Activated effector memory CD4-positive, alpha-beta T cell treated with anti-CD3 and anti-CD28 coated beads, Interleukin-2, amount 50 U/mL, for 16 hours (primary cell): ENCODE data around the gene SULT2B1.
"Not testable (repeated sequence)": the region's sequence is repeated elsewhere in the genome, so short reads cannot be mapped to it uniquely, and the experiment has no call there.

ENCODE experiments used
- DNase-seq: peaks from one replicate; pipeline ENCODE4 v3.0.0-alpha.2; 2020

SULT2B1 gene

DNA sequence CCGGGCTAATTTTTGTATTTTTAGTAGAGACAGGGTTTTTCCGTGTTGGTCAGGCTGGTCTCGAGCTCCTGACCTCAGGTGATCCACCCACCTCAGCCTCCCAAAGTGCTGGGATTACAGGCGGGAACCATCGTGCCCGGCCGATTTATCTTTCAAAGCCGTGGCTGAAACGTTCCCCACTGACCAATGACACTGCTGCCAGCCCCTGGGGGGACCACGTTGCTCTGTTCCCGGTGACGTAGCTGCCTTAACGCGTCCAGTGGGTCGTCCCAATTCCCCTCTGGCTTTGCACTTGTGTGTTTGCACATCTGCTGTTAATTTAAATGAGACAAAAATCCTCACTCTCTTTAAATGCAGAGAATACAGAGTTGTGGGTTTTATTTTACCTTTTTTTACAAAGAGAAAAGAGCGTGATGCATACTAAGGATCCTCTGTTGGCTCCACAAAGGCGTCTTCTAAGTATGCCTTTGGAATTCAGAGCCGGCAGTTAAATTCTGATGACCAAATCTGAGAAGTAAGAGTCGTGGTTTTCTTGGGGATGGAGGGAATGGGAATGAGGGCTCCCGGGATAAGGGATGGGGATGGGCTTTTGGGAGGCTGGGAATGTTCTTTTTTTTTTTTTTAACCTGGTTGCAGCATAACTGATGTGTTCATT is 21.8 kb upstream of the SULT2B1 start:
- DNase-seq = no peak

DNA sequence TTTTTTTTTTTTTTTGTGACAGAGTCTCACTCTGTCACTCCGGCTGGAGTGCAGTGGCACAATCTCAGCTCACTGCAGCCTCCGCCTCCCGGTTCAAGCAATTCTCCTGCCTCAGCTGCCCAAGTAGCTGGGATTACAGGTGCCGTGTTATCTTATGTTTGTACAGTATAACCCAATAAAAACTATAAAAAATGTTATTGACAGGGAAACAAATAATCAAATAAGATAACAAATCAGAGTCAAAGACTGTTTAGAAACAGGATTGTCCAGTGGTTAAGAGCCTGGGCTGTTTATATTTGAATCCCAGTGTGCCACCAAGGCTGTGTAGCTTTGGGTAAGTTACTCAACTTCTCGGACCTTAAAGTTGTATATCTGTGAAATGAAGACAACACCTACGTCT is 21.2 kb upstream of the SULT2B1 start:
- DNase-seq = no peak

DNA sequence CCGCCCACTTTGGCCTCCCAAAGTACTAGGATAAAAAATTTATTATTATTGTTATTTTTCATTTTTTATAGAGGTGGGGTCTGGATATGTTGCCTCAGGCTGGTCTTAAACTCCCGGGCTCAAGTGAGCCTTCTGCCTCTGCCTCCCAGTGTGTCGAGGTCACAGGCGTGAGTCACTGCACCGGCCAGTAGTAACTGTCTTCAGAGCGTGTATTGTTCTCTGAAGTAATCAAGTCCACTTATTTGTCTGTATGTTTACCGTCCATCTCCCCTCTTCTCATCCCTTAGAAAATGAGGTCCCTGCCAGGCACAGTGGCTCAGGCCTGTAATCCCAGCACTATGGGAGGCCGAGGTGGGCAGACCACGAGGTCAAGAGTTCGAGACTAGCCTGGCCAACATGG is 18.2 kb upstream of the SULT2B1 start:
- DNase-seq = no peak

DNA sequence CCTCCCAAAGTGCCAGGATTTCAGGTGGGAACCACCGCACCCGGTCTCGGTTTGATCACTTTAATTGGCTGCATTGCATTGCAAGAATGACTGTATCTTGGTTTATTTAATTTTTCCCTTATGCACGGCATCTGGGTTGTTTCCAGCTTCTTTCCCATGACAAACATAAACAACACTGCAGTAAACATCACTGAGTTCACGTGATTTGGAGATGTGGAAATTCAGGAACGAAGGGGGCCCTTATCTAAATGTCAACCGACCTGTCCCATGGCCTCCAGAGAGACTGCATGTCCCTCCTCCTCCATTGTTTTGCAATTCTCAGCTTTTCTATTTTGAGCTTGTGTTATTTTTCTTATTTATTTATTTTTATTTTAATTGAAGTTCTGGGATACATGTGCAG is 14.4 kb upstream of the SULT2B1 start:
- no peak for DNase-seq

DNA sequence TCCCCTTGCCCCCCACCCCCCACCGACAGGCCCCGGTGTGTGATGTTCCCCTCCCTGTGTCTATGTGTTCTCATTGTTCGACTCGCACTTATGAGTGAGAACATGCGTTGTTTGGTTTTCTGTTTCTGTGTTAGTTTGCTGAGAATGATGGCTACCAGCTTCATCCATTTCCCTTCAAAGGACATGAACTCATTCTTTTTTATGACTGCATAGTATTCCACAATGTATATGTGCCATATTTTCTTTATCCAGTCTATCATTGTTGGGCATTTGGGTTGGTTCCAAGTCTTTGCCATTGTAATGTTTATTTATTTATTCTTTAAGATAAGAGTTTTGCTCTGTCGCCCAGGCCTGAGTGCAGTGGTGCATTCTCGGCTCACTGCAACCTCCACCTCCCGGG is 13.9 kb upstream of the SULT2B1 start:
- not testable (repeated sequence) for DNase-seq

DNA sequence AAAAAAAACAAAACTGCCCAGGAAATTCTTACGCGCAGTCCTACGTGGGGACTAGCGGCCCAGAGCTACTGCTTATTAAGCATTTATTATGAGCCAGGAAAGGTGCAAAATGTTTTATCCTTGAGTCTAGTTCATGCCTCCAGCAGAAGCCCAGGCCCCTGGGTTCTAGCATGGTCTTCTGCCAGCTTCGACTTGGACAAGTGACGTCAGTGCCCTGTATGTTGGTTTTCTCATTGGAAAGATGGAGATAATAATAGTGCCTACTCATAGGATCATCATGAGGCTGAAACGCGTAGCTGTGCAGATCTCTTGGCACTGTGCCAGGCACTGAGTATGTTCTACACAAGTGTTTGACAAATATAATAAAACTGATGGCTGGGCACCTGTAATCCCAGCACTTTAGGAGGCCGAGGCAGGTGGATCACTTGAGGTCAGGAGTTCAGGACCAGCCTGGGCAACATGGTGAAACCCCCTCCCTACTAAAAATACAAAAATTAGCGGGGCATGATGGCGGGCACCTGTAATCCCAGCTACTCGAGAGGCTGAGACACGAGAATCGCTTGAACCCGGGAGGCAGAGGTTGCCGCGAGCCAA is 12.4 kb upstream of the SULT2B1 start:
- DNase-seq = no peak

DNA sequence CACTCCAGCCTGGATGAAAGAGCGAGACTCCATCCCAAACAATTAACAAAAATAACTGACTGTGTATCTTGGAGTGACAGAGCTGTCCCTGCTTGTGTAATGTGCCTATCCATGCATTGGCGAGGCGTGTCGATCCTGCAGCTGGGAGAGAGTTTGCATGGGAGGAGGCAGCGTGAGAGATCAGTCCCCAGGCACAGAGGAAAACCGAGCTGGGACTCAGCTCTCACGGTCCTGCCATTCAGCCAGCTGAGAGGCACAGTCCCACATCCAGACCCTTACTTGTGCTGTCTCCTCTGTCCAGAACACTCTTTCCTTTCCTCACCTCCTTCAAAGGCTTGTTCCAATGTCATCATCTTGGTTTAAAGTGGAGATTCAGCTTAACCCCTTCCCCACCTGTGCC is 11.9 kb upstream of the SULT2B1 start:
- no peak for DNase-seq

DNA sequence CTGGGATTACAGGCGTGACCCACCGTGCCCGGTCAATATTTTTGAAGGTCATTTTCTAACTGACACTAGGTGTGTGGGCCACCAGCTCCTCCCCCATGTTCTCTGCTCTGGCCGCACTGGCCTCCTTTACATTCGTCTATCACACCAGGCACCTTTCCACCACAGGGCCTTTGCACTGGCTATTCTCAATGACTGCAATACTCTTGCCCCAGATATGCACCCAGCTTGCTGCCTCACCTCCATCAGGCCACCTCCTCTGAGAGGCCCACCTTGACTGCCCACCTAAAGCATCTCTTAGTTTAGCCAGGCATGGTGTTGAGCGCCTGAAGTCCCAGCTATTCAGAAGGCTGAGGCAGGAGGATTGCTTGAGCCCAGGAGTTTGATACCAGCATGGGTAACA is 10.2 kb upstream of the SULT2B1 start:
- DNase-seq = no peak

DNA sequence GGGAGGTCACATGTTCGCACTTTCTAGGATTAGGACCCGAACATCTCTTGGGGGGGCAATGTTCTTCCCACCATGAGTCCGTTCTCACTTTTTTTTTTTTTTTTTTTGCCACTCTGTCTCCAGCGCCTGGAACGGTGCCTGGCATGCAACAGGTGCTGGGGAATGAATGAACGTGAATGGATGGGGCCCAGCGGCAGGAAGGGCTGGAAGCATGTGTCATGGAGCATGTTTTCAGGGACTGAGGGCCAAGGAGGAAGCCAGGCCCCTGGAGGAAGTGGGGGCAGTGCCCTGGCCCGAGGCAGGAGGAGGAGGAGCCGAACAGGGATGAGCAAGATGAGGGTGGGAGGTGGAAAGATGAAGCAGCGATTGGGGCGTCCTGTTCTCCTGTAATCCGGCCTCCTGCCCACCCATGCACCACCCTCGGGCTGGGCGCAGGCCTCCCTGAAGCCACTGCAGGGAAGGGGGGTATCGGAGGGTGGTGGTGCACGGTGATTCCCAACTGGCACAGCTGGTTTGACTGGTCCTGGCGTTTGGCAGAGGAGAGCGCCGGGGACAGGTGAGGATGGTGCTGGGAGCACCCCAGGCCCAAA is 8.8 kb upstream of the SULT2B1 start:
- DNase-seq = no peak

DNA sequence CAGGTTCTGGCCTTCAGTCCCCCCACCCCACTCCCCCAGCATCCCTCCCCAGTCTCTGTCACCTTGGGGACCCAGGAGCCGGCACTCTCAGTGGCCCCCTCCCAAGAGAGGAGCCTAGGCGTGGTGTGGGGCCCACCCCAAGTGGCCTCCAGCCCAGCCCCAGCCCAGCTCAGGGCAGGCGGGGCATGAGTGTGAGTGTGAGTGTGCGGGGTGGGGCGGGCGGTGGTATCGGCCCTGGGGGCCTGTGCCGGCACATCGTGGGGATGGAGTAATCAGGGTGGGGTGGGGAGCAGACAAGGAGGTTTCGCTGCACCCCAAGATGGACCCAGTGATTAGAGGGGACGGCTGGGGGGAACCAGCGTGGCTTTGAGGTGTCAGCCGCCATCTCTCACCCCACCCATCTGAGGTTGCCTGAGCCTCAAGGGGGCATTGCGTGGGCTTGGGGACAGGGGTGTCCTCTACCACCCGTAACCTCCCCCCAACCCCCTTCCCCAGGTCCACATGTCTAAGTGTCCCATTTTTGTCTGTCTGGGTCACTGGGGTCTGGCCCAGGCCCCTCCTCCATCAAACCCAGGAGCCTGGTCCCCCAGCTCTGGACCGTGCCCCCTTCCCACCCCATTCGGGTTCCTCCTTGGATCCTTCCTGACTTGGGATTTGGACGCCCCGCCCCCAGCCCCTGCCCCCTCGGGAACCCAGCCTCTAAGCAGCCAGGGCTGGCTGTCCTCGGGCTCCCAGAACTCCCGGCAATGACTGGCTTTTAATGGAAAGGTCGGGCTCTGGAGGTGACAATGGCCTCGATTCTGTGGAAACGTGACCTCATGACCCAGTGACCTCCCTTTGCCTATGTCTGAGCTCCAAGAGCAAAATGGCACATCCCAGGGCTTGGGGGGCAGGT is 6.9 kb upstream of the SULT2B1 start:
- no peak for DNase-seq

DNA sequence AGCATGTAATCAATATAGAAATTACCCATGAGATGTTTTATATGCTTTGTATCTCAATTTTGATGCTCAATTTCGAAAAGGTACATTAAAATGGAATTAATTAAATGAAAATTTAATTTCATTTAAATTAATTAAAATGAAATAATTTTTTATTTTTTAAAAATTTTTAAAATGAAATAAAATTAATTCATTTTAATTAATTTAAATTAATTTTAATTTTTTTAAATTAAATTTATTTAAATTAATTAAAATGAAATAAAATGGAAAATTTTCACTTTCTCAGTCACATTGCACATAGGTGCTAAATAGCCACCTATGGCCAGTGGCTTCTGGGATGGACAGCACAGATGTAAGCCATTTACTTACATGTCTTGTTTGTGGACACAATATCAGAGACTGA is 4.2 kb upstream of the SULT2B1 start:
- DNase-seq = no peak

DNA sequence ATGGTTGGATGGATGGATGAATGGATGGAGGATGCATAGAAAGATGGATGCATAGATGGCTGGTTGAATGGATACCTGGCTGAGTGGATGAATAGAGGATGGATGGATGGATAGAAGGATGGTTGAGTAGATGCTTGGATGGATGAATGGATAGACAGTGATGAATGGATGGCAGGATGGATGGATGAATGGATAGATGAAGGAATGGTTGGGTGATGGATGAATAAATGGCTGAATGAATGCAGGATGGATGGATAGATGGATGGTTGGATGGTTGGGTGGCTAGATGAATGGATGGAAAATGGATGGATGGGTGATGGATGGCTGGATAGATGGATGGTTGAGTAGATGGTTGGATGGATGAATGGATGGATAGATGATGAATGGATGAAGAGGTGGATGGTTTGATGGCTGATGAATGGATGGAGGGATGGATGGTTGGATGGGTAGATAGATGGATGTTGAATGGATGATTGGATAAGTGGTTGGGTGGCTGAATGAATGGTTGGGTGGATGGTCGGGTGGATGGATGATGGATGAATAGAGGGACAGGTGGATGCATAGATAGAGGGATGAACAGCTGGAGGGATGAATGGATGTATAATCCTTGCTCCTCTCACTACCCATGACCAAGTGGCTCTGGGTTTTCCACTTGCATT is 3.6 kb upstream of the SULT2B1 start:
- DNase-seq = no peak

DNA sequence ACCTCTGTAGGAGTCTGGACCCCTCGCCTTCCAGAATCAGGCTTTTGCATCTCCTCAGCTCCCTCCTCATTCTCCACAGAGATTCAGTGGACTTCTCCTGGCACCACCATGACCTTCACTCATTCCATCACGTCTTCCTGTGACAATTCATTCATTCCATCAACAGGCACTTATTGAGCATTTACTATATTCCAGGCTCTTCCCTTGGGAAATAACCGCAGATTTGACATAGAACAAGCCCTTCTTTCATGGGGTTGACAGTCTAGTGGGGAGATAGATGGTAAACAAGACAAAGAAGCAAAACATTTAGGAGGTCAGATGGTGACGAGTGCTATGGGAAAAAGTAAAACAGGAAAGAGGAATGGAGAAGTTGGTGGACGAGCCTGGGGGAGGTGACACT is 2.6 kb upstream of the SULT2B1 start:
- DNase-seq = no peak

DNA sequence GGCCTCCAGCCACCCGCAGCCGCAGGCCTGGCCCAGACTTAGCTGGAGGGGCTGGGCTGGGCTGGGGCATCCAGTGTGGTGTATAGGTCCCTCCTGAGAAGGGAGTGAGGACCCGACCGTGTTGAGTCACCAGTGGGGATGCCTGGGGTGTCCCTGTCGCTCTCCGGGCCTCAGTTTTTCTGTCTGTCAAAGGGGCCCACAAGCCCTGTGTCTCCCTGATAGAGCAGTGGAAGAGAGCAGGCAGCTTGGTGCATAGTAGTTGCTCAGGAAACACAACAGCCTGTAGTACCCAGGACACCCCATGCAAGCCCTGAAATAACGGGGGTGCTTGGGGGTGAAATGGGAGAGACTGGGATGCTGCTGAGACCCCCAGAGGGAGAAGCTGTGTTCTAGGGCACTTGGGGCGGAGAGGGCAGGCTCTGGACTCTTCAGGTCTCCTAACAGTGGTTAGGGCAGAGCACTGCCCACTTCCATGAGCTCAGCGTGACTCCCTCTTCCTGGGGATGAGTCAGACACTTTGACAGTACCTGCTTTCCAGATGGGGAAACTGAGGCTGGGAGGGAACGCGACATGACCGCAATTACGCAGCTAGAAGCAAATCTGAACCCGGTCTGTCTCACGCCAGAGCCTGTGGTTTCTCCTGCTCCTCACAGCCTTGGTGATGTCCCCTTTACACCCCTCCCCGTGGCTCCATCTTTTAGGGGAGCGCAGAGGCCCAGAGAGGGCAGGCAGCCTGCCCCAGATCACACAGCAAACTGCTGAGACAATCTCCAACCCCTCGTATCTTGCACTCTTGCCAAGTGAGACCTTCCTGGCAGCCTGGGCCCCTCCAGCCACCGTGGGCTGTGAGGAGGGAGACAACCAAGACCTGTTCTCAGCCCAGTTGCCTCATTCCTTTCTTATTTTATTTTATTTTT is 692 bp downstream of the SULT2B1 start:
- no peak for DNase-seq

DNA sequence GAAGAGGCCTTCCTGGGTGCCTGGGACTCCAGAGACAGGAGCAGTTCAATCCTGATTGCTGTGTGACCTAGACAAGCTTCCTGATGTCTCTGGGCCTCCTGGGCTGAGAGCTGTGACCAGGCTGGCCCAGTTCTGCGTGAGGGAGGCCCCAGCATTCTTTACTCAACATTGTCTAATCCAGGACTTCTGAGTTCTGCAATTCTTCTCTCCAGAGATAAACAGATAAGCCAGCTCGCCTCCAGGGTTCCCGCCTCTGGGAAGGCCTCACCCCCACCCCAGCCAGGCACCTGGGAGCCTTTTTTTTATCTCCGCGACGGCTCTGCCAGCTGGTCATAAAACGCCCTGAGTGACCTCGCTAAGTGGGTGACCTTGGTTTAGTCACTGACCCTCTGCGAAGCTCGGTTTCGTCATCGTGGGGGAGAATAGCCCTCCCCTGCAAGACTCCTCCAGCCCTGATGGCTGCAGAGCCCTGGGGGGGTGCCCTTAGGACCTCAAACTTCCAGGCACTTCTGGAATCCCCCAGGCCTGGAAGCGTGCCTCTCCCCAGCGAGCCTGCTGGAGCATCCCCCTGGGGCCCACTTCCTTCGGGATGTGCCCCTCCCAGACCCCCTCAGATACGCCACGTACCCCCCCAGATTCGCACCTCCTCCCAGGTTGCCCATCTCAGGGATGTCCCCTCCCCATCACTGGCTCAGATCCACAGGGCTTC is 1.9 kb downstream of the SULT2B1 start:
- DNase-seq = no peak

DNA sequence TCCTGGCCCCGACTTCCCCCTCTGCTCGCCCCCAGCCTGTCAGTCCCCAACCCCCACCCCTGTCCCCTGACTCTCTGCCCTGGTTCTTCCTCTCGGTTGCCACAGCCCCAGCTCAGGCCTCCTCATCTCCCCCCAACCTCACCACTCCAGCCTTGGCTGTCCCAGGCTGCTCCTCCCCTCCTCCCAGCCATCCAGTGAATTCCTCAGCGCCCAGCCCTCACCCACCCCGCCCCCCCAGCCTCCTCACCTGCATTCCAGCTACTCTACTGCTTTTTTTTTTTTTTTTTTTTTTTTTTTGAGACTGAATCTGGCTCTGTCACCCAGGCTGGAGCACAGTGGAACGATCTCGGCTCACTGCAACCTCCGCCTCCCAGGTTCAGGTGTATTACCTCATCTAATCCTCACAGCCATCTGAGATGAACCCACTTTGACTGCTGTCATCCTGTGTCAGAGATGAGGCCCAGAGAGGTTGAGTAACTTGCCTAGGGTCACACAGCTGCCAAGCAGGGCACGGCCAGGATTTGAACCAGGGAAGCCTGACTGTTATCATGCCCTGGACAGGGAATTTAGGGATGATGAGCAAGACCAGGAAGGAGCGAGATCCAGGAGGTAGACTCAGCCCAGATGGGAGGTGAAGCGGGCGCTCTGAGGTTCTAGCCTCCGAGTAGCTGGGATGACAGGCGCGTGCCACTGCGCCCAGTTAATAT is 2.6 kb downstream of the SULT2B1 start:
- DNase-seq = no peak

DNA sequence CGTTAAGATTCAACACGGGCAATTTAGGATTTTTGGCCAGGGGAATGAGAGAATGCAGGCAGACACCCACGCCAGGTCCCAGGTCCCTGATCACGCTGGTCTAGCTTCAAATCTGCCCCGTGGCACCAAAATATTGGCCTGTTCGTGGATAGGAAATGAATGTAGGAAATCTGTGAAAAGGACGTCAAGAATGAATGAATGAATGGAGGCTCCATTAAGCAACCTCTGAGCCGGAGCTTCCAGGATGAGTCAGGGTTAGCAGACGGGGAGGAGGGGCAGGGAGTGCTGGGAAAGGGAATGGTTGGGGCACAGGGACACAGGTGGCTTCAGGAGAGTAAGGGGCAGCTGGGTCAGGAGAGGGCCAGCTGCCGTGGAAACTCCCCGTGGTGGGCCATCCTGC is 4.2 kb downstream of the SULT2B1 start:
- no peak for DNase-seq

DNA sequence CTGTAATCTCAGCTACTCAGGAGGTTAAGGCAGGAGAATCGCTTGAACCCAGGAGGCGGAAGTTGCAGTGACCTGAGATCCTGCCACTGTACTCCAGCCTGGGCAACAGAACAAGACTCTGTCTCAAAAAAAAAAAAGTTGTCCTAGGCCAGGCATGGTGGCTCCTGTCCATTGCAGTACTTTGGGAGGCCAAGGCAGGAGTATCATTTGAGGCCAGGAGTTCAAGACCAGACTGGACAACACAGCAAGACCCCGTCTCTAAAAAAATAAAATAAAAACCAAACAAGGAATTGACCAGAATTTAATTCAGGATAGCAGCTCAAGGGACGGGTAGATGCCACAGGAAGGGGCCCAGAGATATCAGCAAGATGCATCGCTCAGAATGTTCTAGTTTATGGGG is 4.9 kb downstream of the SULT2B1 start:
- no peak for DNase-seq

DNA sequence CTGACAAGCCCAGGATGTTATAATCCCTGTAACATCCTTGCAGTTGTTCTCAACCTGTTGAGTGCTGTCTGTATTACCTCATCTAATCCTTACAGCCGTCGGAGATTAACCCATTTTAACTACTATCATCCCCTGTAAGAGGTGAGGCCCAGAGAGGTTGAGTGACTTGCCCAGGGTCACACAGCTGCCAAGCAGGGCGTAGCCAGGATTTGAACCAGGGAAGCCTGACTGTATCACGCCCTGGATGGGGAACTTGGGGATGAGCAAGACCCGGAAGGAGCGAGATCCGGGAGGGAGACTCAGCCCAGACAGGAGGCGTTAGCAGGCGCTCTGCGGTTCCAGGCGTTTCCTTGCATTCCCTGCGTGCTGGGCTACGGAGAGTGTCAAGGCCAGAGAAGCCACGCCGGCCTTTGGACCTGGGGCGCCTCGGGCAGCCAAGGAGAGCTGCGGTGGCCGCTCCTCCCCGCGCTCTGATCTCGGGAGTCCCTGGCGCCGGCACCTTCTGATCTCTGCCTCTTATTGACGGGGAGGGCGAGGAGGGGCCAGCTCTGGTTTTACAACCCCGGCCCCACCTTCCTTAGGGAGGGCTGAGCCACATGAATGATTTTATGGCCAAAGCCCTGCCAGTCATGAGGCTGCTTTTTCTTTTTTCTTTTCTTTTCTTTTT is 6.2 kb downstream of the SULT2B1 start:
- no peak for DNase-seq

DNA sequence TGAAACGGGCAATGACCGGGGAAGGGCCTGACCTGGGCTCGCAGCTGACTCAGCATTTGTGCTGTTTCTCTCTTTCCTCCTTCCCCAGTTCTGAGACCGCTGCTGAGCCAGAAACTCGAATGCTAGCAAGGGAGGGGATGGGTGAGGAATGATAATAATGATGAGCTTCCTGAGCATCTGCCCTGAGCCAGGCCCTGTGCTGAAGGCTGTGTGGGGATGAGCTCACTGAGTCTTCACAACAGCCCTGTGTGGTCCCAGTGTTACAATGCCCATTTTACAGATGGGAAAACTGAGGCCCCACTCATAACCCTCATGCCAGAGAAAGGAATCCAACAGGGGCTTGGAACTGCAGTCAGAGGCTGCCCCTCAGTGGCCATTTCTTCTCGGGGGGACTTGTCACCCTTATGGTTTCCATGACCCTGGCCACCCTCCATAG is 8.1 kb downstream of the SULT2B1 start:
- no peak for DNase-seq
